Fibroblast of pulmonary artery (primary cell): ENCODE results near the gene C2orf68.
"Not testable (repeated sequence)": the region's sequence is repeated elsewhere in the genome, so short reads cannot be mapped to it uniquely, and the experiment has no call there.

ENCODE experiments used
- DNase-seq: peaks from one replicate; pipeline ENCODE4 v3.0.0-alpha.2; 2010; ENCODE audit warnings: low read depth
- H3K4me3 ChIP-seq: replicated peaks from 2 replicates; pipeline ENCODE4 v1.5.1; 2011; ENCODE audit warnings: low read depth, mild to moderate bottlenecking, control low read depth, low read length, moderate library complexity
- TF ChIP-seq, protein P1 (sequence below): IDR thresholded peaks from 2 replicates; pipeline ENCODE4 v1.5.1; 2011; ENCODE audit warnings: mild to moderate bottlenecking, control low read depth, low read length, inconsistent platforms; ENCODE audit errors: missing control alignments

Gene C2orf68

DNA sequence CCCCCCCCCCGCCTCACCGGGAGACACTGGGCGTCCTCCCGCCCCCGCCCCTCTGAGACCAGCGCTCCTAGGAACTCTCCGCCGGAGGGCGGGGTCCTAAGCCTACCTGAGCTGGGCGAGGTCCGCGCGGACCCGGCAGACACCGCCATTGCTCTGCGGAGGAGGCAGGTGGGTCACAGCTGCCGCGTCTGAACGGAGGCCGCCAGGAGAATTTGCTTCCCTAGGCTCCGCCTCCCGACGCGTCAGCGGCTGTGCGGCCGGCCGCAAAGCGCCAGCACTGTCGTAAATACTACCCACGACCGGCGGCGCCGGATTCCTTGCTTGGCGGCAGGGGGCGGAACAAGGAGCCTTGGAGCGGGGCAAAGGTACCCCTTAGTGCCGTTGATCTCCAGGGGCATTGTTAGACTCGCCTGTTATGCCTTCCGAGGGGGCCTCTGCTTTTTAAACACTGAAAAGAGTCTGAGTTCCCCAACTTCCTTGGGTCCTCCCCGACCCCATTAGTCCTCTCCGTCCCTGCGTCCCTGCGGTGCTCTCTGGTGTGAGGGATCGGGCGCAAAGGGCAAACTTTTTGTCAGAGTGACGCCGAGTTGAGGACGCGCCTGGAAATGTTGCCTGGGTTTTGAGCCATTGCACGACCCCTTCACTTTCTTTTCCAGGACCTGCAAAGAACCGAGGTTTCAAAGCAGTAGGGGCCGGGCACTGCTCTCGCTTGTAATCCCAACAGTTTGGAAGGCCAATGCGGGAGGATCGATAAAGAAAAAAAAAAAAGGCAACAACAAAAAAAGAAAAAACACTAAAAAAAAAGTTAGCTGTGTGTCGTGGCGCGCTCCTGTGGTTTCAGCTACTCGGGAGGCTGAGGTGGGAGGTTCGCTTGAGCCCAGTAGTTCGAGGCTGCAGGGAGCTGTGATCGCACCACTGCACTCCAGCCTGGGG lies 50.3 kb downstream of the C2orf68 start, which contains the start of gene GGCX:
Gene GGCX (minus strand): TSS at position 214 of the 933 bp plus-strand sequence. CDS start 65 bp downstream, at position 149.
- DNase-seq = peak; percentile 93
- TF ChIP-seq, protein P1, sequence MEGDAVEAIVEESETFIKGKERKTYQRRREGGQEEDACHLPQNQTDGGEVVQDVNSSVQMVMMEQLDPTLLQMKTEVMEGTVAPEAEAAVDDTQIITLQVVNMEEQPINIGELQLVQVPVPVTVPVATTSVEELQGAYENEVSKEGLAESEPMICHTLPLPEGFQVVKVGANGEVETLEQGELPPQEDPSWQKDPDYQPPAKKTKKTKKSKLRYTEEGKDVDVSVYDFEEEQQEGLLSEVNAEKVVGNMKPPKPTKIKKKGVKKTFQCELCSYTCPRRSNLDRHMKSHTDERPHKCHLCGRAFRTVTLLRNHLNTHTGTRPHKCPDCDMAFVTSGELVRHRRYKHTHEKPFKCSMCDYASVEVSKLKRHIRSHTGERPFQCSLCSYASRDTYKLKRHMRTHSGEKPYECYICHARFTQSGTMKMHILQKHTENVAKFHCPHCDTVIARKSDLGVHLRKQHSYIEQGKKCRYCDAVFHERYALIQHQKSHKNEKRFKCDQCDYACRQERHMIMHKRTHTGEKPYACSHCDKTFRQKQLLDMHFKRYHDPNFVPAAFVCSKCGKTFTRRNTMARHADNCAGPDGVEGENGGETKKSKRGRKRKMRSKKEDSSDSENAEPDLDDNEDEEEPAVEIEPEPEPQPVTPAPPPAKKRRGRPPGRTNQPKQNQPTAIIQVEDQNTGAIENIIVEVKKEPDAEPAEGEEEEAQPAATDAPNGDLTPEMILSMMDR = no peak
- H3K4me3 ChIP-seq = peak within 1 kb of the TSS; percentile 92

DNA sequence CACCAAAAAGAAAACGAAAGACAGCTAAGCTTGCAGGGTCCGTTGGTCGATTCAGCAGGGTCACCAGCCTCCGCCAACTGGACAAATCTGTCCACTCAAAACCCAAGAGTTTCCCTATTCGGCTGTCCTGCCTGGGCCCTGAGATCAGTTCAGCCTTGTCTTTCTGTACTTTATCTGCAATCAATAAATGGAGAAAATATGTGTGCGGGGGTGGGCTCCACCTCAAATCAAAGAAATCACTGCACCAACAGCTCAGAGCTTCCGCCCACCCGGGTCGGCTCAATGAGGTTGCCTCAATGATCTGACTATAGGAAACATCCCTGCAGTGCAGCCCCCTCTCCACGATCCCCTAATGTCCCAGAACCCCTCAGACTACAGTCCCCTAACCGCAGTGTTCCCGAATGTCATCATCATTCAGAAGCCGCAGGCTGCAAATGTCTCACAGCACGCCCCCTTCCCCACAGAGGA lies 51.0 kb downstream of the C2orf68 start:
- DNase-seq = no peak
- TF ChIP-seq, protein P1 = no peak
- H3K4me3 ChIP-seq = peak overlapping the region; percentile 92

DNA sequence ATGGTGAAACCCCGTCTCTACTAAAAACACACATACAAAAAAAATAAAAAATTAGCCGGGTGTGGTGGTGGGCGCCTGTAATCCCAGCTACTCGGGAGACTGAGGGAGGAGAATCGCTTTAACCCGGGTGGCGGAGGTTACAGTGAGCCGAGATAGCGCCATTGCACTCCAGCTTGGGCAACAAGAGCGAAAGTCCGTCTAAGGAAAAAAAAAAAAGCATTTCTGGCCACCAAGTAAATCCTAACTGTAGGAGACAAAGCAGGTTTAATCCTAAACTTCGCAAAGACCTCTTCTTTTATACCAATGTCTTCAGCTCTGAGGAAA lies 51.5 kb downstream of the C2orf68 start:
- peak overlapping the region; percentile 92 for H3K4me3 ChIP-seq
- DNase-seq = not testable (repeated sequence)

DNA sequence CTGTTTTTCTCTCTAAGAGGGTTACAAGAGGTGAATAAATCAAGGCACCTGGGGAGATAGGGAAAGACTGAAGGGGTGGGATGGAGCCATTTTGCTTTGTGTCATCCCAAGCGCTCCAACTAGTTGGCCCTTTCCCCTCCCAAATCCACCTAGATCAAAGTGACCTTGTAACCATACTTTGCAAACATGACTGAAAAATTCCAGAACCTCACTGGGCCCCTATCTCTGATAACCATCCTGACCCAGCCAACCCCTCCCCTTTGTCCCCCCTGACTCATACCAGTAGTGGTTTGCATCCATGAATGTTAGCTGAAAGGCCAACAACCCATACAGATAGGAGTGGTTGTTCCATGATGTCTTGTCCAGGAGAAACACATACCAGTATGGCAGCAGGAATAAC lies 53.7 kb downstream of the C2orf68 start:
- DNase-seq = no peak
- H3K4me3 ChIP-seq = no peak overlapping the region
- TF ChIP-seq, protein P1 = no peak

DNA sequence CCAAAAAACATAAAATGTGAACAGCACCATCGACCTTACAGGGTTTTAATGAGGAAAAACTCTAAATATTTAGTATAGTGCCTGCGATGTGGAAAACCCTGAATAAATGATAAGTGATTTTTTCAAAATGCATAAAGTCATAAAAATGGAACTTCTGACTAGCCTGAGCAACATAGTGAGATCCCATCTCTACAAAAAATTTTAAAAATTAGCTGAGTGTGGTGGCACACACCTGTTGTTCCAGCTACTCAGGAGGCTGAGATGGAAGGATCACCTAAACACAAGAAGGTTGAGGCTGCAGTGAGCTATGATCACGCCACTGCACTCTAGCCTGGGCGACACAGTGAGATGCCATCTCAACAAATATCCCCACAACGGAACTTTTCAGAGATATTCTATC lies 54.7 kb downstream of the C2orf68 start:
- DNase-seq = no peak
- no peak overlapping the region for H3K4me3 ChIP-seq
- TF ChIP-seq, protein P1 = no peak
